NCI-H345 (cell line): ENCODE measurements around the gene S100A1.

Source experiments
- DNase-seq: peaks from one replicate; lab custom pipeline; 2025; lab: John Stamatoyannopoulos, UW

S100A1 gene

DNA sequence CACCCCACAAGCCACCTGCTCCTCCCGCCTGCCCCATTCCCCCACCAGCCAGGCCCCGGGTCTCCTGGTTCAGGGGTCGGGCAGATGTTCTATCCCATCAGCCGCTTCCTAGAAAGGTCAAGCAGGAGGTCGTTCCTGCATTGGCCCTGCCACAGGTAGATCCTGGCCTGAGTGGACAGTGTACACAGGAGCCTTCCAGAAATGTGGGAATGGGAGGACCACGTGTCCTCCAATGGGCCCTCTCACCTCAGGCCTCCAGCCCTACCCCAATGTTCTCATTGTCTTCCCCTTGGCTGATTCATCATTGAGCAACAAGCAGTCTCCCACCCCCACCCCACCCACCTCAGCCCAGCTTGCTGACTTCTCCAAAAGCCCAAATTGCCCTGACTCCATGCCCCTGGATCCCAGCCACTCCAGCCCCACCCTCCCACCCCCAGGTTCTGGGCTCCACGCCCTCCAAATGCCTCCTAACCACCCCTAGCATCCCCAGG lies 17.4 kb upstream of the S100A1 start:
- no peak for DNase-seq

DNA sequence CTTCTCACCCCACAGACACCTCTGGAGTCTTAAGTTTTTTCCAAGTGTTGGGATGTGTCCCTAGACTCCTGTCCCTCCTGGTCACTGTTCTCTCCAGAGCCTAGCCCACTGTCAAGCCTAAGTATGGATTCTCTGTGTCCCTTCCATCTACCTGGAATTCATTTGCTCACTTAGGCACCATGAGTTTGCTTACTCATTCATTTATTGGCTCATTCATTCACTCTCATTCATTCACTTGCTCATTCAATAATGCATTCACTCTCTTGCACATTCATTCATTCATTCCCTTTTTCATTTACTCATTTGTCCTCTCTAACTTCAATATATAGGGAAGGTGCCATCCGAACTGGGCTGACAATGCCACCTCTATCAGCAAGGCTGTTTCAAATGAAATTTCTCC lies 16.9 kb upstream of the S100A1 start:
- no peak for DNase-seq

DNA sequence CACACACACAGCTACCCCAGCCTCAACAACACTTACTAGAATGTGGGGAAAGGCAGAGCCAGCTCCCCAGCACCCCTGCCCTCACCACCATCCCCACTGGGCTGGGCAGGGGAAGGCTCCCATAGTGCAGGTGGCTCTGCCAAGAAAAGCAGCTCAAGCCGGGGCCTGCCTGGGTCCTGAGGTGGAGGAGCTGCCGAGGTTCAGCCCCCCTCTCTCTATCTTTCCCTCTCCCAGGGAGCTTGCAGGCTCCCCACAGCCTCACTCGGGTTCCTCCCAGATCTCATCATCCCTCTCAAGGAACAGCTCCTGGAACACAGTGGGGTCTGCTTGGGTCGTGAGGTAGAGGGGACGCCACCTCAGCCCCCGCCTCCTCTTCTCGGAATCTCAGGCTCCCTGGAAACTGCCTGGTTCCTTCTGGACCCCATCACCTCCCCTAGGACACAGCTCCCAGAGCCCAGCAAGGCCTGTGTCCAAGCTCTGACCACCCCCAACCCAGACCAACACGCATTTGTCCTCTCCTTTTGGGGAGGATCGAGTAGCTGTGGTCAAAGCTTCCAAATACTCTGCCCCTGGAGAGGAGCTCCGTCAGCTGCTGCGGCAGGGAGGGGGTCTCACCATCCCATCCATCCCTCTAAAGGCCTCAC lies 16.0 kb upstream of the S100A1 start:
- no peak for DNase-seq

DNA sequence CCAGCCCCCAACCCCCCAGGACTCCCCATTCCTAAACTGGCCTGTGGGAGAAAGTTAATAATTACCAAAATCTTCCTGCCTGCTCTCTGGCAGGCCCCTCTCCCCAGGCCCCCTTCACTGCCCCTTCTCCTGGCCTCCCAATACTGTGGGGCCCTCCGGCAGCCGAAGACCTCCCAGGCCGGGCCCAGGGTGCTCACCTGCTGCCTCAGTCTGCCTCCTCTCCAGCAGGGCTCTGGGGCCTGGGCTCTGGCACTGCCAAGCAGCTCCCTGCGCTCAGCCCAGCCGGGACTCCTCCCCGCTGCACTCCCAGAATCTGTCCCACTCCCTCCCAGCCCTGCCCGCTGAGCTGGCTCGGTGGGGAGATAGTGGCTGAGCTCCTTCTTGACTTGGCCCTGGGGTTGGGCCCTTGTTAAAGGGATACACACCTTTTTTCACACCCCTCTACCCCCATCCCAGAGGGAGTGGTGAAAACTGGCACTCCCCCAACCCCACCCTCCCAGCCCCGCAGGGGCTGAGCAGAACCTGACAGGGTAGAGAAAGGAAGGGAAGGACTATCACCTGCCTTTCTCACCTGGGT lies 15.4 kb upstream of the S100A1 start, which contains the start of gene S100A16:
S100A16 (minus strand) TSS at position 383 of the 577 bp plus-strand sequence. CDS start 4,986 bp downstream, outside the sequence.
- DNase-seq: no peak

DNA sequence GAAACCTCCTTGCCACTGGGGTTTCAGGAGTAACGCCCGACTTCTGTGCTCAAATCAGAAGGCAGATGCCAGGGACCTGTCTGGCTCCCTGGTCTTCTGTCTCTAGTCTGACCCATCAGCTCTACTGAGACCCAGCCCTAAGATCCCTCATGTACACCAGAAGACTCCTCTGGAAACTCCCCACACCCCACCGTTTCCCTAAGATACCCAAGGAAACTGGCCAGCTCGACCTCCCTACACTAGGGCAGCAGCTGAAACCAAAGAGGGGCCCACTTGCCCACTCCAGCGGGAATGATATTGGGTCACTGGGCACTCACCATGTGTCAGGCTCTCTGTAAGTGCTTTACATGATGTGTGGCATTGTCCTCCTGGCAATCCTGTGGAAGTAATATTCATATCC lies 14.8 kb upstream of the S100A1 start:
- DNase-seq: no peak

DNA sequence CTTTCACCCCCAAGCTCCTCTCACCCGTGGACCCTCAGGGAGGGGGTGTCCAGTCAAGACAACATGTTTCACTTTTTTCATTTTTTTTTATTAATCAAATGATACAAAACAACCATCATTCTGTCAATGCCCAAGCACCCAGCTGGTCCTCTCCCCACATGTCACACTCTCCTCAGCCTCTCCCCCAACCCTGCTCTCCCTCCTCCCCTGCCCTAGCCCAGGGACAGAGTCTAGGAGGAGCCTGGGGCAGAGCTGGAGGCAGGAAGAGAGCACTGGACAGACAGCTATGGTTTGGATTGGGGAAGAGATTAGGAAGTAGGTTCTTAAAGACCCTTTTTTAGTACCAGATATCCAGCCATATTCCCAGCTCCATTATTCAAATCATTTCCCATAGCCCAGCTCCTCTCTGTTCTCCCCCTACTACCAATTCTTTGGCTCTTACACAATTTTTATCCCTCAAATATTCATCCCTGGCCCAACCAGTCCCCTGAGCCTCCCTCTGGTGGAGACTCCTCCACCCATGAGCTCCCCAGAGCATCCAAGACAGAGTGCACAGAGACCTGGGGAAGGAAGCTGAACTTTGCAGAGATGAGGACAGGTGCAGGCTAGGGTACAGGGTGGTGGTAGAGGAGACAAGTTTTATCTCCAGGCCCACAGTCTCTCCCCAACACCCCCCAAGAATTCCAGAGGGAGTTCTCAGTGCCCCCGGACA lies 13.9 kb upstream of the S100A1 start:
- no peak for DNase-seq

DNA sequence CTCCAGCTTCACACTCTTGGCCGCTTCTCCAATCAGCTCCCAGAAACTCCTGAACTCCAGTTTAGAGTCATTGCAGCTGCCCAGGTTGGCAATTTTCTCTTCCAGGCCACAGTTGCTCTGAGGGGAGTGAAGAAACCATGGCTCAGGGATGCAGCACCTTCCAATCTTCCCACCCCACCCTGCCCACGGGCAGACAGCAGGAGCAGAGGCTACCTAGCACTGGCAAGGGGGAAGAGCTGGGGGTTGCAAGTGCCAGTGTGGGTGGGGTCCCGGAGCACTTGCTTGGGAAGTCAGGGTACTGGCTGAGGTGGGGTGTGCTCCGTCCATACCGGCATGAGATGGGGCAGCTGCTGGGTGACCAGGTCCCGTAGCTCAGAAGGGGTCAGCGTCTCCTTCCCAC lies 13.3 kb upstream of the S100A1 start:
- DNase-seq: no peak

DNA sequence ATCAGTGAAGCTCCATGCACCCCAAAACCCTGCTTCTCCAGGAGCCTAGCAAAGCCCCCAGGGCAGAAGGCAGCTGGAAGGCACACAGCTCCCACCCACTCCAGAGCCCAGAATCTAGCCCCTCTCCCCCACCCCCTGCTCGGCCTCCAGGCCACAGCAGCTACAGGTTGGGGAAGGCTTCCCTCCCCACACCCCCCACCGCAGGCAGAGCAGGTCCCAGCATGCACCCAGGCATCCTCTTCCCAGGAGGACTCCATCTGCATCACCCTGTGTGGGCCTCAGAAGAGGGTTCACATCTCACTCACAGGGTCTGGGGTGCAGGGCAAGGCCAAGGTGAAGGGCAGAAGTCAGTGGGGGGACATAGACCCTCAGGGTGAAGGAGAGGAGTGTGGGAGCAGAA lies 12.8 kb upstream of the S100A1 start:
- DNase-seq: no peak

DNA sequence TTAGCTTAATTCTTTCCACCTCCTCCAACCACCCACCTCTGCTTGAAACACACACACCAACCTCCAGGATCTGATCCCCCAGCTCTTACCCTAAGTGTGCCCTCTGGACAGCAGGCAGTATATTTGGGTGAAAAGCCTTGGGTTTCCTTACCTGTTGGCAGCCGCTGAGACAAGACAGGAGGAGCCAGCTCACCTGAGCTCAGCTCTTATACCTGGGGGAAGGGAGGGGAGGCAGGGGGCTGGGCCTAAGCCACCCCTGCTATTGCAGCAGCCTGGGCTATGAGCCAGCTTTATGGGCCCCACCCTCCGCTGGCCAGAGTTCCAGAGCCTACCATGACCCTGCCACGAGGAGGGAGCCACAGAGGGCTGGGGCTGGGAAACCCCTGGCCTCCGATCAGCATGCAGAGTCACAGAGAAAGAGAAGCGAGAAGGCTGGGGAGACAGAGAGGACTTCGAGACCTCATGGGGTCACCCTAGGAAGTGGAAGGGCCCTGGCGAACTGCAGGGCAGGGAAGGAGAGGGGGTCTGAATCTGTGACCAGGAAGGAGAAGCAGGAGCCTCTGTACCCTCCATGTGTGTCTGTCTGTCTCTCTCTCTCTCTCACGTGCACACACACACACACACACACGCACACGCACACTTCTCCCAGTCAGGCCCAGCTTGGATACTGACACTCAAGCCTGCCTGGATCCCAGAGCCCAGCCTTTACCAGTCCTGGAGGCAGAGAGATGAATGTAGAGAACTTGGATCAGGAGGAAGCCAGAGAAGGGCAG lies 11.9 kb upstream of the S100A1 start, which contains the start of gene S100A14:
S100A14 (minus strand) TSS at position 182 of the 773 bp plus-strand sequence. CDS start 467 bp downstream, outside the sequence.
- no peak for DNase-seq

DNA sequence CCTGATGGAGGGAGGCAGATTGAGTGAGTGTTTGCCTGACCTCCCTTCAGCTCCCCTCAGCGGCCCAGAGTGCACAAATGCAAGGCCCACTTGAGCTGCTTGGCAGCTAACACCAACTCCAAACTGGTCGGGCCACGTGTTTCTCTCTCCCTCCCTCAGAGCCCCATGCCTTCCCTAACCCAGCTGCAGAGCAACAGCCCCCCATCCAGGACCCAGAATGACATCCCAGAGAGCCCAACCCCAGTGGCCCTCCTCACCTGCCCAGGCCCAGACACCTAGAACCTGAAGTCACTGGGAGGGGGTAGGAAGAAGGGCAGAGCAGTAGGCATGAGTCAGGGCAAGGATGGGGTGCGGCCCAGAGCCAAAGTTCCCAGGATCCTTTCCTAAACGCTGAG lies 11.3 kb upstream of the S100A1 start:
- DNase-seq: no peak

DNA sequence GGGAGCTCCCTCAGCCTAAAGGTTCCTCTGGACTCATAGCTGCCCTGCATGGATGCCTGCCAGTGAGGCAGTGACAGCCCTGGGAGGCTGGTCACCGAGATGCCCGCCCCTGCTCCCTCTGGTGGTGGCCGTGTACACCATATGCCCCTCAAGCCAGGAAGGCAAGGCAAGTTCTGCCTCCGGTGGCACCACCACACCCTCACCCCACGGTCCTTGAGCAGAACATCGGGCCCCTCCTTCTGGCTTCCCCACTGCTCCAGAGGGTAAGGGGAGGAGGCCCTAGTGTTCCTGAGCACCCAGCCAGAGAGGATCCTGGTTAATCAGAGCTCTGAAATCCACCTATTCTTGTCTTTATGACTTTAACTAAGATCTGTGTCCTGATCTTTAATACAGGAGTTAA lies 10.6 kb upstream of the S100A1 start:
- peak; percentile 72 for DNase-seq

DNA sequence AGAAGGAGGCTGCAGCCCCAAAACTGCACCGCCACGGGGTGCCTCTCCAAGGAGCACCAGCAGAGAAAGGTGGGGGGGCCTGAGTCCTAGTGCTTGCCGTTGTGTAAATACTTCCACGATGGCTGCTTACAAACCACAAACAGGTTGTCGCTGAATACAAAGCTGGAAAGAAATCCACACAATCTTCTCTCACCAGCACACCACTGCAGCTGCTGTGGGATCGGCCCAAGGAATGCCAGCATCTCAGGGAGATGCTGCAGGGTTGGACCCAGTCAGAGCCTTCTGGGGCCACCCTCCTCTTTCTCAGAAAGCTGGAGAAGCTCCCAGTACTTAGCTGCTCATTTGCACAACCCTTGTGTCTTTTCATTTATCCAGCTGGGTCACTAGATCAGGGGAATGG lies 9.1 kb upstream of the S100A1 start:
- no peak for DNase-seq

DNA sequence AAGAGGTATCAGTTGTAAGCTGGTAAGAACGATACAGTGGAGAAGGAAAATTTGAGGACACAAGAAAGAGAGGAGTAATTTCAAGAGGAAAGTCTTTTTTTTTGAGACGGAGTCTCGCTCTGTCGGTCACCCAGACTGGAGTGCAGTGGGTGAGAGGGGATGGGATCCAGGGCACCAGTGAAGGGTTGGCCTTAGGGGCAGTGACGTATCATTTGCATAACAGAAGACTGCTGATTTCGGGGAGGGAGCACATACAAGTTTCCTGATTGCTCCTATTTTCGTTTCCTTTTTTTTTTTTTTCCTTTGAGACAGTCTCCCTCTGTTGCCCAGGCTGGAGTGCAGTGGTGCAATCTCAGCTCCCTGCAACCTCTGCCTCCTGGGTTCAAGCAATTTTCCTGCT lies 5.1 kb upstream of the S100A1 start:
- DNase-seq: no peak

DNA sequence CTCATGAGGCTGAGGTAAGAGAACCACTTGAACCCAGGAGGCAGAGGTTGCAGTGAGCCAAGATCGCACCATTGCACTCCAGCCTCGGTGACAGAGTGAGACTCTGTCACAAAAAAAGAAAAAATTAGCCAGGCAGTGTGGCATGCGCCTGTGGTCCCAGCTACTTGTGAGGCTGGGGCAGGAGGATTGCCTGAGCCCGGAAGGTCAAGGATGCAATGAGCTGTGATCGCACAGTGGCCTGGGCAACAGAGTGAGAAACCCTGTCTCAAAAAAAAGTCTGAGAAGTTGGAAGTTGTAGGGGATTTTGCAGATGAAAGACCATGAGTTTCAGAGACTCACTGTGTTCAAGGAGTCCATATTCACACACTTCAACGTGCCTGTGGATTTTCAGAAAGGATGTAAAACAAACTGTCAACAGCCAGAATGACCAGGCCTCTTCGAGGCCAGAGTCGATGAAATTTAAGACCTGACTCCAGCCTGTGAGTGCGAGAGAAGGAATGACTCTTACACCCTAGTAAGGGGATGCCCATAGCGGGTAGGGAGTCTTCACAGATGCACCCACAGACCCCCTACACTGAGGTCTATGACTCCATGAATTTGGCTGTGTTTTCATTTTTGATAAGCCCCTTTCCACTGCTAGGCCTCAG lies 3.1 kb upstream of the S100A1 start:
- no peak for DNase-seq

DNA sequence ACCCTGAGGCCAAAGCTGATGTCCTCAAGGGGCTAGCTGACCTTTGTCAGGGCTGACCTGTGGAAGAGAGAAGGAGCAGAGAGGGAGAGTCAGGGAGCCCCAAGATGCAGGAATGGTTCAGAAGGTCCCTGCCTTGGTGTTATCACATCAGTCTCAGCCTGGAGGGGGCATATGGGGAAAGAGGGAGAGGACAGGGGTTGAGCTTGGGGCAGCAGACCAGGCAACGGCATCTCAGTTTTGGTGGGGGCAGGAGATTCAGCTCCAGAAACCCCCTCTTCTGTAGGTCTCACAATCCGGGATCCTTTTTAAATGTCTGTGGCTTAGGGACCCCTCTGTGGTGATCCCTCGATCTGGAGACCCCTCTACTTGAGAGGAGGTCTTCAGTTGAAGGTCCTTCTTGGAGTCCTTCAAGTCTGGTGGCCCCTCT lies 1.7 kb upstream of the S100A1 start:
- DNase-seq: no peak

DNA sequence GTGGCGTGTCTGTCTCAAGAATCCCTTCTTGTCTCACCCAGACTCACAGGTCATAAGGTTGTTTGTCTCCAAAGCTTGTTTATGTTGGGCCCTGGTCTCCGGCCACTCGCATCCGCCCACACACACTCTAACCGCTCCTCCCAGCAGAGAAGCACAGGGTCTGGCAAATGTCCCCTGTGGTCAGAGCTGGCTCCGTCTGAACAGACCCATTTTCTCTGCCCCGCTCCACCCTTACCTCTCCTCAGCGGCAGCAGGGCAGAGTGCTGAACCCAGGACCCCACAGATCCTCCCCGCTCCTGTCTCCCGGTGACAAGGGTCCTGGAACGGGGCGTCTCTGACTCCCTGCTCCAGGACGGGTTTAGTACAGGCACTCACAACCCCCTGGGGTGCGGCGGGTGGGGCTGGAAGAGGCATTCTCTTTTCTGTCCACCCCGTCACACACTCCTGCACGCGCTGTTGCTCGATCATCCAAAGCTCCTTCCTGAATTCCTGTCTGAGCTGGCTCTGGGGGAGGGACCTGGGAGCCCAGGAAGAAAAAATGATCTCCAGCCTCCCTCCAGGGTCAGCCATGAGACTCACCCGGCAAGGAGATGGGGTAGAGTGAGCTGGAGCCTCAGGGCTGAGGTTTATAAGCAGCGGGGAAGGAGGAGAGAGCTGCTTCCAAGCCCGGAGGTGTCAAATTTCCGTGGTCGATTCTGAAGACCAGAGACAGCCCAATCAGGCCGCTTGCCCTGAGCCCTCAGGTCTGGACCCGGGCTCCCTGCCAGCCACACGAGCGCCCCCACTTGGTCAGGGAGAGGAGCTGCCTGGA lies 1.1 kb upstream of the S100A1 start, which contains the start of gene S100A13:
S100A13 (minus strand) TSS at position 602 of the 811 bp plus-strand sequence. CDS start 1,033 bp downstream, outside the sequence.
- DNase-seq: peak; percentile 93

DNA sequence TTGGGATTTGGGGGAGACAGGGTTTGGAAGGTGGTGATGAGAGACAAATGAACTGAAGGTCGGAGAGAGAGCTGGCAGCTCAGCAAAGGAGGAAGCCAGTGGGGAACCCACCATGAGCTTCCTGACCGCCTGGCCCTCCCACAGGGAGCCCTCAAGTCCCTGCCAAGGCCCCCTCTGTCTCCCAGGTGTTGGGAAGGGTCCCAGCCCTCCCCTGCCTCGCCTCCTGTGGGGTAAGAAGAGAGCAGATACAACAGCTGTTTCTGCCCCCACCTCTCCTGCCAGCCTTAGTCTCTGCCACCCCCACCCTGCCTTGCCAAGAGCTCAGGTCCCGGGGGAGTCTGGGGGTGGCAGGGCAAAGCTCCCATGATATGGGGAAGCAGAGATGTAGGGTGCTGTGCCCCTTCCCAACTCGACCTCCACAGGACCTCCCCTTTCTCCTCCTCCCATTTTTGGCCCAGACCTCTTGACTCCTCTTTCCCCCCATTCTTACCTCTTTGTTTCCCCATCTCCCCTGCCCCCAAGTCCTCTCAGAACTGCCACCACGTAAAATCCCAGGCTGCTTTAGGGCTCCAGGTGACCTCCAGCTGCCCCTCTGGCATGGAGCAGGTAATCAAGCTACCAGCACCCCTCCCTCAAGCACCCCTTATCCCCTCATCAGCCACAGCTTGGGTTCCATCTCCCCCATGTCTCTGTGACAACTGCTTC lies 556 bp downstream of the S100A1 start:
- DNase-seq: no peak

DNA sequence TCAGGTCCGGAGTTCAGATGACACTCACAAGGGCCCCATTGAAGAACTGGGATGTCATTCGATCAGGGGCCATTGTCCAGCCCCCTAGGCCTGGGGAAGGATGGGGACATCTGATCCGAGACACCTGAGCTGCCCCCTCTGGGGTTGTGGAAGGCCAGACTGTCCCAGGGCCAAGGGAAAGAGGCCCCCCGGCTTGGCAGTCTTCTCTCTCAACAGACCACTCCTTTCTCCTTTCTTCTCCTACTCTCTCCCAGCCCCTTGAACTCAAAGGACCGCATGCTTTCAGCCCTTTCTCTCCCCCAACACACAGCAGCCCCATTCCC lies 1.1 kb downstream of the S100A1 start:
- no peak for DNase-seq

DNA sequence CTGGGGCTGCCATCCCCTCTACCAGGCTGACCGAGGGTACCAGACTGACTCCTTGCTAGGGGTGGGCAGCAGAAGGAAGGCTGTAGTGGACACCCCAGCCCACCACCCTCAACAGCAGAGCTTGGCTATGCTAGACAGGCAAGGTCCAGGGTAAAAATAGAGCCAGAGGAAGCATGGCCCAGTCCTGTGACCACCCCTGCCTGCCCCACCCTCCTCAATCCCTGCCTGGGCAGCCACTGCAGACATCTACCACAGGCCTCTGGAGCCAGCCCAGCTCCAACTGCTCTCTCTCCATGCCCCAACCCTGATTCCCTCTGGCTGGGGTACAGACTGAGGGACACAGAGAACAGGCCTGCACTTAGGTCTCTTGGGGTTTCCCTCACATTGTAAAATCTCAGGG lies 1.7 kb downstream of the S100A1 start:
- no peak for DNase-seq

DNA sequence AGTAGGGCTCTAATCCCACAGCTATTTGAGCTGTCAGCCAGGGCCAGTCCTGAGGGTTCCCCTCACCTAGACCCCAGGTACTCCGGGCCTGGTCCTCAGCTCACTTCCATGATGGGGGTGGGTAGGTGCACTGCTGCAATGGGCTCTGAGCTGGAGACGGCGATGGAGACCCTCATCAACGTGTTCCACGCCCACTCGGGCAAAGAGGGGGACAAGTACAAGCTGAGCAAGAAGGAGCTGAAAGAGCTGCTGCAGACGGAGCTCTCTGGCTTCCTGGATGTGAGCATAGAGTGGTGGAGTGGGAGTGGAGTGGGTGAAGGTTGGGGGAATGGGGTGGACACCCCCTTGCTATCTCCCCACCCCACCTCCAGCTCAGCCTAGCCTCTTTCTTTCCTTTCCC lies 2.1 kb downstream of the S100A1 start:
- no peak for DNase-seq
